Measurements from ENCODE around the gene NR1H2.
A peak's percentile ranks its signal among the peaks of the same experiment; 100 is the strongest.

Gene NR1H2

DNA sequence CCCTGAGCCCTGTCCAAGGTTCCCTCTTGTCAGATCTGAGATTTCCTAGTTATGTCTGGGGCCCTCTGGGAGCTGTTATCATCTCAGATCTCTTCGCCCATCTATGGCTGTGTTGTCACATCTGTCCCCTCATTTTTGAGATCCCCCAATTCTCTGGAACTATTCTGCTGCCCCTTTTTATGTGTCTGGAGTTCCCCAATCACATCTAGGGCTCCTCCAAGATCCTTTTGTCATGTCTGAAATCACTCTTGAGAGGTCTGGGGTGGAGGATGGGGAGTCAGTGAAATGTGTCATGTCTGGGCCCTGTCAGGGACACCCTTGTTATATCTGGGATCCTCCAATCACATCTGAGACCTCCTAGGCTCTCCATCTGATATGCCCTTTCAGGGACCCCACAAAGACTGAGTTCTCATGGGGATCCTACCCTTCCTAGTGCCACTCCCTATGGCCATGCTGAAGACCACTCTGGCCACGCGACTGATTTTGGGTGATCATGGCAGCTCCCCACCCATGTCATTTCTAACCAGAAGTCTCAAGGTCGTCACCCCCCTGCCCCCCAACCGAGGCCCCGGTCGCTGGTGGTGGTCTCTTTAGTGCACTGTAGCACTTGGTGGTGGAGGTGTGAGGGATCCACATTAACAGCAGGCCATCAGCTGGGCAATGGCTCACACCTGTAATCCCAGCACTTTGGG lies 52.7 kb downstream of the NR1H2 start:
- H3K4me1 Mint-ChIP-seq, result peaks cover 26% of the 10 kb centered on the region
- DNase-seq, result no peak
- ATAC-seq, result no peak
- no peak overlapping the region for H3K27ac Mint-ChIP-seq
- peaks cover 22% of the 10 kb centered on the region for H3K27me3 Mint-ChIP-seq
- H3K9me3 Mint-ChIP-seq, result no peaks in the 10 kb centered on the region
- H3K36me3 Mint-ChIP-seq (ENCODE audit: low read depth), result no peaks in the 10 kb centered on the region
- no peak overlapping the region for H3K4me3 Mint-ChIP-seq

DNA sequence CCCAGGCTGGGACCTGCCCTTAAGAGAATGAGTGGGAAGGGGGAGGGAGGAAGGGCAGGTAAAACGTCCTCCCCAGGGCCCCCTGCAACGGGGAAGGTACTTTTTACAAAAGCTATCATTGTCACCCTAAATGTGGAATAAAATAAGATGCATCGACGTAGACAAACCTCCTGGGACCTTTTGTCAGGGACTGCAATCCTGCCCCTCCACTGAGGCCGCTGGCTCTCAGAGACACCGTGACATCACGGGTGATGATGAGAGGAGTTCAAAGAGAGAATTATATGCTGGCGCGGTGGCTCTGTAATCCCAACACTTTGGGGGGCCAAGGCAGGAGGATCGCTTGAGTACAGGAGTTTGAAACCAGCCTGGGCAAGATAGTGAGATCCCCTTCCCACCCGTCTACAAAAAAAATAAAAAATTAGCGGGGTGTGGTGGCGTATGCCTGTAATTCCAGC lies 54.7 kb downstream of the NR1H2 start:
- DNase-seq (no peak), ATAC-seq (no peak)
- Mint-ChIP-seq H3K27ac (peak overlapping the region; percentile 70), H3K4me3 (peak overlapping the region; percentile 79), H3K27me3 (peaks cover 22% of the 10 kb centered on the region), H3K4me1 (peaks cover 29% of the 10 kb centered on the region), H3K36me3 (ENCODE audit: low read depth) (no peaks in the 10 kb centered on the region), H3K9me3 (no peaks in the 10 kb centered on the region)

DNA sequence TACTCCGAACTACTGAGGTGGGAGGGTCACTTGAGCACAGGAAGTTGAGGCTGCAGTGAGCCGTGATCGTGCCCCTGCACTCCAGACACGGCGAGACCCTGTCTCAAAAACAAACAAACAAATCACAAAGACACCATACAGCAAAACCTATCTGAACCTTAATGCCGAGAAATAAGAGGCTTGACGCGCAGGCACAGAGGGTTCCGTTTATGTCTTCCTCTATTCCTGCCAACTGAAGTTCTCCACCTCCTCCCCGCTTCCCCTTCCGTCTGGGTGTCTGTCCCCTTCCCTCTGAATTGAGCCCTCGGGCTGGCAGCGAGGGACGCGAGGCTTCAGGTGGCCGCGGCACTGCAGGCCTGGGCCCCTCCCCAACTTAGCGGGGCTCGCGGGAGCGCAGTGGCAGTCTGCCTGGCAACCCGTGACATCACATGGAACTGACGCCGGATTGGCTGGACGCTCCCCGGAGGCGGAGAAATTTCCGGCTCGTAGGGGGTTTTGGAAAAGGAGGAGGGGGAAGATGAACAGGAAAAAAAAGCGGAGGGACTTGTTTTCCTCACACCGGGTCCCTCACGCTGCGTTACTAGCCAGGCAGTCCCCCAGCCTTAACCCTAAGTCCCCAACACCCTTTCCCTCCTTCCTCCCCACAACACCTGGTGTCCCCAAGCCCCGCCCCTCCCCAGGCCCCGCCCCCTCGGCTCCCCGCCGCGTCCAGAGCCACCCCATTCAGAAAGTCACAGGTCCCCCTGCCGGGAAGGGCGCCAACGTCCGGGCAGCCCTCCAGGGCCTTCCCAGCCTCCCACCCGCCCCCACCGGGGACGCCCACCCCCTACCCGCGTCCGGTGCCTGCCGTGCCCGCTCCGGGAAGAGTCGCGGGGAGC lies 55.3 kb downstream of the NR1H2 start:
- H3K4me3 Mint-ChIP-seq, result peak overlapping the region; percentile 79
- no peaks in the 10 kb centered on the region for H3K9me3 Mint-ChIP-seq
- H3K4me1 Mint-ChIP-seq, result peaks cover 29% of the 10 kb centered on the region
- H3K36me3 Mint-ChIP-seq (ENCODE audit: low read depth), result no peaks in the 10 kb centered on the region
- H3K27ac Mint-ChIP-seq, result peak overlapping the region; percentile 70
- ATAC-seq, result peak; percentile 93
- peaks cover 22% of the 10 kb centered on the region for H3K27me3 Mint-ChIP-seq
- peak; percentile 90 for DNase-seq

DNA sequence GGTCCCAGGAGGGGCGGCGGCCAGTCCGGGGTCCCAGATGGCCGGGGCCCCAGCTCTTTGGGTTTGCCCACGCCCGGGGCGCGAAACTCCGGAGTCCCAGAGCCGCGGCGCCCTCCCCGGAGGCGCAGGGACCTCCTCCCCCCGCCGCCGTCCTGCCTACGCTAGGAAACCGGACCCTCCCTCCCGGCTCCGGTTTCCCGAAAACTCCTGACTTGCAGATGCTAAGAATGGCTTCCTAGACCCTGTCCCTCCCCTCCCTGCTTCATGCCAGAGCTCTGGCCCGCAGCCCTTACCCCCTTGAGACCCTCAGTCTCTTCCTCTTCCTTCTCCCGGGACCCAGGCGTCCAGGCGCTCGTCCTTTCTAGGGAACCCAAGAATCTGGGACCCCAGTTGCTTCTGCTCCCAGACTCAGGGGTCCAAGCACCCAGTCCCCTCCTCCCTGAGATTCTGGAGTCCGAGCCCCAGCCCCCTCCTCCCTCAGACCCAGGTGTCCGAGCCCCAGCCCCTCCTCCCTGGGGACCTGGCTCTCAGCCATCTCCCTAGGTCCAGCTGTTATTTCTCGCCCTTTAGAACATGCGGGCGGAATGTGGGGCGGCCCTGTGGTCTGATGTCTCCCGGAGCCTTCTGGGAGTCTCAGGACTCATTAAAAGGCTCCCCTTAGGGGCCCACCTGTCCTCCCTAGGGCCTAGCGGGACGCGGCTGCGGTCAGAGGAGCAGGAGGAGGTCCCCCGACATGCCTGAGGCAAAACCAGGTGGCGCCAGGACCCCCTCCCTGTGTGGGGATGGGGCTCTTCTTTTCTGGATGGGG lies 56.2 kb downstream of the NR1H2 start, which contains the start of gene MYBPC2:
Gene MYBPC2 (plus strand): TSS at position 672 of the 808 bp plus-strand sequence. CDS start 62 bp downstream, at position 734.
- Mint-ChIP-seq H3K27ac (peak within 1 kb of the TSS; percentile 70), H3K9me3 (no peaks in the 10 kb centered on the region), H3K27me3 (peaks cover 22% of the 10 kb centered on the region), H3K36me3 (ENCODE audit: low read depth) (no peaks in the 10 kb centered on the region), H3K4me1 (peaks cover 29% of the 10 kb centered on the region), H3K4me3 (peak within 1 kb of the TSS; percentile 79)
- ATAC-seq (no peak), DNase-seq (no peak)
